Osteoblast (primary cell): ENCODE measurements around the gene KRT1. TPM values are rescaled to one million over a fixed set of nuclear protein-coding genes. Genes with fewer than 3 reads are reported as not detected.

Experiments used
- DNase-seq: peaks from one replicate; pipeline ENCODE4 v3.0.0; 2011; ENCODE audit warnings: low spot score, mixed read lengths; ENCODE audit not compliant: insufficient read length; ENCODE audit errors: missing footprints
- H2AFZ ChIP-seq: 2 replicates; pipeline ENCODE4 v1.6.0; 2011; ENCODE audit warnings: mild to moderate bottlenecking, low read length
- H3K27ac ChIP-seq: 2 replicates; pipeline ENCODE4 v1.5.1; 2011; ENCODE audit warnings: mild to moderate bottlenecking, low read depth, low read length, moderate library complexity
- H3K27me3 ChIP-seq: 2 replicates; pipeline ENCODE4 v1.6.0; 2012; ENCODE audit warnings: mild to moderate bottlenecking, control low read depth, inconsistent platforms, low read length, moderate library complexity; ENCODE audit not compliant: insufficient read depth
- H3K36me3 ChIP-seq: 2 replicates; pipeline ENCODE4 v1.5.1; 2011; ENCODE audit warnings: mild to moderate bottlenecking, low read length, control low read depth, moderate library complexity; ENCODE audit not compliant: insufficient read depth
- H3K4me1 ChIP-seq: 2 replicates; pipeline ENCODE4 v1.5.1; 2011; ENCODE audit warnings: mild to moderate bottlenecking, low read length, control low read depth, moderate library complexity; ENCODE audit not compliant: insufficient read depth
- H3K4me2 ChIP-seq: 2 replicates; pipeline ENCODE4 v1.6.0; 2011; ENCODE audit warnings: mild to moderate bottlenecking, low read length; ENCODE audit not compliant: insufficient read depth
- H3K4me3 ChIP-seq: fragments of 200-600 bp; sonication (generic); 3 replicates; pipeline ENCODE4 v1.5.1; 2012; ENCODE audit warnings: mild to moderate bottlenecking, low read length, inconsistent platforms; ENCODE audit not compliant: insufficient read depth
- H3K79me2 ChIP-seq: 2 replicates; pipeline ENCODE4 v1.6.0; 2012; ENCODE audit warnings: mild to moderate bottlenecking, low read length, control low read depth, inconsistent platforms; ENCODE audit not compliant: insufficient read depth
- H3K9me3 ChIP-seq: 2 replicates; pipeline ENCODE4 v1.5.1; 2011; ENCODE audit warnings: low read depth, low read length, control low read depth
- H4K20me1 ChIP-seq: 2 replicates; pipeline ENCODE4 v1.6.0; 2012; ENCODE audit warnings: mild to moderate bottlenecking, low read length, control low read depth; ENCODE audit not compliant: insufficient read depth
- CTCF ChIP-seq: IDR thresholded peaks from 2 replicates; pipeline ENCODE4 v1.5.1; 2011; ENCODE audit warnings: mild to moderate bottlenecking, low read depth, low read length, moderate library complexity; ENCODE audit errors: extremely low read depth
- total RNA-seq: library from RNA; depleted of rRNA; stranded (reverse); fragments of >200 nt; gene quantifications from 2 replicates; pipeline ENCODE4 v1.2.3, GENCODE V29; 2012

KRT1 gene
- total RNA-seq, 1 donor = not detected

- Histone ChIP-seq H3K27me3 (peaks cover 52% of the 10 kb centered on the region), H3K27ac (no peak overlapping the region), H3K9me3 (no peaks in the 10 kb centered on the region), H3K36me3 (no peaks in the 10 kb centered on the region), H3K4me1 (no peaks in the 10 kb centered on the region), H3K4me2 (no peak overlapping the region), H3K4me3 (no peak overlapping the region), H3K79me2 (no peaks in the 10 kb centered on the region), H4K20me1 (no peaks in the 10 kb centered on the region), H2AFZ (no peak overlapping the region)
- DNase-seq = no peak
- TF ChIP-seq CTCF = no peak
These were observed 13.1 kb upstream of the KRT1 start for GRCh38 chr12:52693261-52693660.

GRCh38 chr12:52692254-52692653, 12.0 kb upstream of the KRT1 start:
- H3K27ac ChIP-seq = no peak overlapping the region
- DNase-seq = no peak
- H3K9me3 ChIP-seq = no peaks in the 10 kb centered on the region
- H3K4me3 ChIP-seq = no peak overlapping the region
- peaks cover 55% of the 10 kb centered on the region for H3K27me3 ChIP-seq
- no peak for TF ChIP-seq CTCF
- no peaks in the 10 kb centered on the region for H3K36me3 ChIP-seq
- no peaks in the 10 kb centered on the region for H4K20me1 ChIP-seq
- no peak overlapping the region for H3K4me2 ChIP-seq
- no peaks in the 10 kb centered on the region for H3K79me2 ChIP-seq
- H3K4me1 ChIP-seq = no peaks in the 10 kb centered on the region
- H2AFZ ChIP-seq = no peak overlapping the region

- DNase-seq = no peak
- Histone ChIP-seq H2AFZ (no peak overlapping the region), H3K4me2 (no peak overlapping the region), H3K4me1 (no peaks in the 10 kb centered on the region), H3K27ac (no peak overlapping the region), H3K27me3 (peaks cover 53% of the 10 kb centered on the region), H3K4me3 (no peak overlapping the region), H4K20me1 (no peaks in the 10 kb centered on the region), H3K79me2 (no peaks in the 10 kb centered on the region), H3K9me3 (no peaks in the 10 kb centered on the region), H3K36me3 (no peaks in the 10 kb centered on the region)
- no peak for TF ChIP-seq CTCF
These were observed 11.6 kb upstream of the KRT1 start for GRCh38 chr12:52691841-52692150.

- Histone ChIP-seq H3K36me3 (no peaks in the 10 kb centered on the region), H3K27ac (no peak overlapping the region), H3K27me3 (peaks cover 51% of the 10 kb centered on the region), H3K4me1 (no peaks in the 10 kb centered on the region), H3K9me3 (no peaks in the 10 kb centered on the region), H3K79me2 (no peaks in the 10 kb centered on the region), H4K20me1 (no peaks in the 10 kb centered on the region), H3K4me3 (no peak overlapping the region), H2AFZ (no peak overlapping the region), H3K4me2 (peak overlapping the region; percentile 24)
- no peak for TF ChIP-seq CTCF
- DNase-seq = no peak
These were observed 11.1 kb upstream of the KRT1 start for GRCh38 chr12:52691076-52691840.
